Measurements from ENCODE around the gene TMEM117.
A peak's percentile ranks its signal among the peaks of the same experiment; 100 is the strongest.

The TMEM117 gene

GRCh38 chr12:43903686-43904085 is 67.8 kb downstream of the TMEM117 start:
- no peak overlapping the region for H3K4me3 ChIP-seq (ENCODE audit: low read depth, low read length)
- no peak for DNase-seq (ENCODE audit: low read depth)
- TF ChIP-seq CTCF (conservative IDR thresholded peaks at IDR 0.05; ENCODE audit: low read depth, low read length): no peak

- no peak for DNase-seq (ENCODE audit: low read depth)
- no peak overlapping the region for H3K4me3 ChIP-seq (ENCODE audit: low read depth, low read length)
- TF ChIP-seq CTCF (conservative IDR thresholded peaks at IDR 0.05; ENCODE audit: low read depth, low read length): no peak
Observed at GRCh38 chr12:43912859-43913258, 77.0 kb downstream of the TMEM117 start.

GRCh38 chr12:43914391-43914790 is 78.5 kb downstream of the TMEM117 start:
- no peak overlapping the region for H3K4me3 ChIP-seq (ENCODE audit: low read depth, low read length)
- TF ChIP-seq CTCF (conservative IDR thresholded peaks at IDR 0.05; ENCODE audit: low read depth, low read length): no peak
- no peak for DNase-seq (ENCODE audit: low read depth)

- H3K4me3 ChIP-seq (ENCODE audit: low read depth, low read length): no peak overlapping the region
- peak; percentile 49 for TF ChIP-seq CTCF (conservative IDR thresholded peaks at IDR 0.05; ENCODE audit: low read depth, low read length)
- peak; percentile 26 for DNase-seq (ENCODE audit: low read depth)
Observed at GRCh38 chr12:43914923-43915468, 79.1 kb downstream of the TMEM117 start.

GRCh38 chr12:43917896-43918295 is 82.0 kb downstream of the TMEM117 start:
- DNase-seq (ENCODE audit: low read depth): no peak
- no peak for TF ChIP-seq CTCF (conservative IDR thresholded peaks at IDR 0.05; ENCODE audit: low read depth, low read length)
- H3K4me3 ChIP-seq (ENCODE audit: low read depth, low read length): no peak overlapping the region

- DNase-seq (ENCODE audit: low read depth): peak; percentile 12
- TF ChIP-seq CTCF (conservative IDR thresholded peaks at IDR 0.05; ENCODE audit: low read depth, low read length): no peak
- no peak overlapping the region for H3K4me3 ChIP-seq (ENCODE audit: low read depth, low read length)
Observed at GRCh38 chr12:43921666-43922337, 85.9 kb downstream of the TMEM117 start.

- DNase-seq (ENCODE audit: low read depth): no peak
- no peak for TF ChIP-seq CTCF (conservative IDR thresholded peaks at IDR 0.05; ENCODE audit: low read depth, low read length)
- no peak overlapping the region for H3K4me3 ChIP-seq (ENCODE audit: low read depth, low read length)
Observed at GRCh38 chr12:43930032-43930431, 94.2 kb downstream of the TMEM117 start.
